AG09319 (cell line): ENCODE data around the gene TMEM18.

ENCODE experiments used
- DNase-seq: peaks from one replicate; pipeline ENCODE4 v3.0.0-alpha.2; 2010; ENCODE audit warnings: low read depth; ENCODE audit errors: extremely low read depth
- TF ChIP-seq, protein P1 (sequence below): IDR thresholded peaks from 2 replicates; pipeline ENCODE4 v1.5.1; 2011; ENCODE audit warnings: low read depth, mild to moderate bottlenecking, inconsistent platforms, low read length, moderate library complexity

Gene TMEM18

GRCh38 chr2:621303-622099 is 55.7 kb downstream of the TMEM18 start:
- TF ChIP-seq, protein P1, sequence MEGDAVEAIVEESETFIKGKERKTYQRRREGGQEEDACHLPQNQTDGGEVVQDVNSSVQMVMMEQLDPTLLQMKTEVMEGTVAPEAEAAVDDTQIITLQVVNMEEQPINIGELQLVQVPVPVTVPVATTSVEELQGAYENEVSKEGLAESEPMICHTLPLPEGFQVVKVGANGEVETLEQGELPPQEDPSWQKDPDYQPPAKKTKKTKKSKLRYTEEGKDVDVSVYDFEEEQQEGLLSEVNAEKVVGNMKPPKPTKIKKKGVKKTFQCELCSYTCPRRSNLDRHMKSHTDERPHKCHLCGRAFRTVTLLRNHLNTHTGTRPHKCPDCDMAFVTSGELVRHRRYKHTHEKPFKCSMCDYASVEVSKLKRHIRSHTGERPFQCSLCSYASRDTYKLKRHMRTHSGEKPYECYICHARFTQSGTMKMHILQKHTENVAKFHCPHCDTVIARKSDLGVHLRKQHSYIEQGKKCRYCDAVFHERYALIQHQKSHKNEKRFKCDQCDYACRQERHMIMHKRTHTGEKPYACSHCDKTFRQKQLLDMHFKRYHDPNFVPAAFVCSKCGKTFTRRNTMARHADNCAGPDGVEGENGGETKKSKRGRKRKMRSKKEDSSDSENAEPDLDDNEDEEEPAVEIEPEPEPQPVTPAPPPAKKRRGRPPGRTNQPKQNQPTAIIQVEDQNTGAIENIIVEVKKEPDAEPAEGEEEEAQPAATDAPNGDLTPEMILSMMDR: no peak
- no peak for DNase-seq

DNA sequence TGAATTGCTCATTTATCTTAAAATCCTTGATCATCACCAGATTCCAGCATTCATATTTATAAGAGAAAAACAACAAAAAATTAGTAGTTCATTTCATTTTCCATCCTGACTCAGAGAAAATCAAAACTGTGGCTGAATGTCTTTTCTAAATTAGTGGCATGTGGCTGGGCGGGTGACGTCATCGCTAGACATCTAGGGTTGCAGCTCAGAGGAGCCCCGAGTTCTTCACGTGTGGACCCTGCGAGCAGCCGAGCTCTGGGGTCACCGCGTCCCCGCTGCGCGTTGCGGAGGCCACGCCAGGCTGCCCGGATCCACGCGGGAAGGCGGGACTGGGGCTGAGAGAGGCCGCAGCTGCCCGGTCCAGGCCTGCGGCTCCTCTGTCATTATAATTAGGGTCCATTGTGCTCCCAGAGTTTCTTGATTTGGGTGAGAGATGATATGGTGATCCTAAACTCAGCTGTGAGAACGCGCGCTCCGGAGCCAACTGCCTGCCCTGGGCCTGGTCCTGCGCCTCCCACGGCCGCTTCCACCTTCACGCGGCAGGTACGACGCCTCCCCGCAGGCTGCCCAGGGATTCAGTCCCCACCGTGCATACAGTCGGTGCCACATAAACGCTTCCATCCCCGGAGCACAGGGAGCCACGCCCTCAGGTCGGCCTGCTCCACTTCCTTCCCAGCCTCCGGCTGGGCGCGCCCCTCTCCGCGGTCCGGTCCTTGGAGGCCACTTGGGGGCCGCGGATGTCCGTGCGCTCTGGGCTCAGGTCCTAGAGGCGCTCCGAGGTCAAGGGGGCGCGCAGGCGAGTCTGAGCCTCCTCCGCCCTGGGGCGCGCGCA is 56.5 kb downstream of the TMEM18 start:
- TF ChIP-seq, protein P1: no peak

GRCh38 chr2:620004-620403 is 57.2 kb downstream of the TMEM18 start:
- TF ChIP-seq, protein P1: no peak
- no peak for DNase-seq

More for the DNA sequence above, 56.5 kb downstream of the TMEM18 start:
- no peak for DNase-seq

GRCh38 chr2:618422-618990 is 58.7 kb downstream of the TMEM18 start:
- no peak for DNase-seq
- TF ChIP-seq, protein P1: no peak

DNA sequence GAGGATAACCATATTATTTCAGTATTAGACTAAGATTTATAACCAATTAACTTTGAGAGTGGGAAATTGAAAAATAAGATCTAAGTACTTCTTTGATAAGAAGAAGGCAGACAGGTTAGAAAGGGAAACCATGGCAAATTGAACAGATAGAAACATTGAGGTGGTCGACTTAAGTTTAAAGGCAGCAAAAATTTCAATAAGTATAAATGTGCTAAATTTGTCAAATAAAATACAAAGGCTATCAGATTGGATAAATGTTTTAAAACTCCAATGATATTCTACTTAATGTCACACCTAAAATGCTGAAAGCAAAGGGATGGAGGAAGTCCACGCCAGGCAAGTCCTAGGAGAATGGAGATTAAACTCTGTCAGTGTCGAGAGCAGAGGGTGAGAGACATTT is 59.2 kb downstream of the TMEM18 start:
- TF ChIP-seq, protein P1: no peak
- DNase-seq: no peak
